Fibroblast of mammary gland (primary cell): ENCODE results near the gene PTMS.
A peak's percentile ranks its signal among the peaks of the same experiment; 100 is the strongest.

Experiments used
- DNase-seq: peaks from one replicate; pipeline ENCODE4 v3.0.0-alpha.2; 2010; ENCODE audit warnings: low read depth
- H3K4me3 ChIP-seq: 2 replicates; pipeline ENCODE4 v1.5.1; 2011; ENCODE audit warnings: low read depth, mild to moderate bottlenecking, low read length, moderate library complexity; ENCODE audit not compliant: control insufficient read depth
- CTCF ChIP-seq: conservative IDR thresholded peaks from 2 replicates; pipeline ENCODE4 v1.5.1; 2011; ENCODE audit warnings: low read depth, low read length, inconsistent platforms; ENCODE audit not compliant: control insufficient read depth, insufficient read depth

The PTMS gene

GRCh38 chr12:6752921-6753771 is 13.0 kb upstream of the PTMS start, which contains the start of gene MLF2:
Gene MLF2, minus strand, starts transcription at chr12:6753141. Its CDS starts 807 bp downstream, at chr12:6752334.
- peak within 1 kb of the TSS; percentile 83 for H3K4me3 ChIP-seq
- peak; percentile 100 for DNase-seq
- TF ChIP-seq CTCF = no peak

- TF ChIP-seq CTCF = peak; percentile 92
- H3K4me3 ChIP-seq = no peak overlapping the region
- peak; percentile 72 for DNase-seq
These were observed 12.3 kb upstream of the PTMS start for GRCh38 chr12:6753772-6754356.

- TF ChIP-seq CTCF = no peak
- H3K4me3 ChIP-seq = no peak overlapping the region
- no peak for DNase-seq
These were observed 11.8 kb upstream of the PTMS start for GRCh38 chr12:6754411-6754810.

- TF ChIP-seq CTCF = no peak
- H3K4me3 ChIP-seq = no peak overlapping the region
- DNase-seq = no peak
These were observed 9.0 kb upstream of the PTMS start for GRCh38 chr12:6757028-6757690.

GRCh38 chr12:6758506-6759095 is 7.6 kb upstream of the PTMS start:
- no peak for DNase-seq
- no peak overlapping the region for H3K4me3 ChIP-seq
- no peak for TF ChIP-seq CTCF

GRCh38 chr12:6759741-6760140 is 6.4 kb upstream of the PTMS start:
- no peak for TF ChIP-seq CTCF
- H3K4me3 ChIP-seq = no peak overlapping the region
- DNase-seq = no peak
